ENCODE results near the gene PRB2. TPM values are rescaled to one million over a fixed set of nuclear protein-coding genes. Genes with fewer than 3 reads are reported as not detected.
"Not testable (repeated sequence)": the region's sequence is repeated elsewhere in the genome, so short reads cannot be mapped to it uniquely, and the experiment has no call there.

The PRB2 gene
- total and polyA plus RNA-seq, 4 donors: not detected

- H3K9me3 ChIP-seq (ENCODE audit: control insufficient read depth, low read length); H3K36me3 ChIP-seq (ENCODE audit: control insufficient read depth in 1 of 2, insufficient read depth in 2 of 2, low read length in 1 of 2); ATAC-seq (ENCODE audit: low FRiP score); intact Hi-C loops (cut with DNase I); H3K27ac ChIP-seq (ENCODE audit: low read depth in 1 of 2, low read length in 2 of 2); H3K4me1 ChIP-seq (ENCODE audit: control insufficient read depth in 1 of 2, insufficient read depth in 2 of 2, low read length in 2 of 2); H3K4me3 ChIP-seq (ENCODE audit: low read length in 2 of 2); H3K27me3 ChIP-seq (ENCODE audit: control insufficient read depth in 1 of 2, insufficient read depth in 2 of 2, low read length in 1 of 2); DNase-seq: not testable (repeated sequence)
- WGBS, 2 donors: 71 to 75% methylated on average over 3 of the region's 3 CpGs
These were observed 17.9 kb downstream of the PRB2 start for GRCh38 chr12:11377420-11377819.

GRCh38 chr12:11361151-11361550, 34.2 kb downstream of the PRB2 start:
- DNase-seq (no peak), ATAC-seq (ENCODE audit: low FRiP score) (no peak)
- H3K27me3 ChIP-seq (ENCODE audit: control insufficient read depth in 1 of 2, insufficient read depth in 2 of 2, low read length in 1 of 2): no peaks in the 10 kb centered on the region
- no peaks in the 10 kb centered on the region for H3K9me3 ChIP-seq (ENCODE audit: control insufficient read depth, low read length)
- no peak overlapping the region for H3K27ac ChIP-seq (ENCODE audit: low read depth in 1 of 2, low read length in 2 of 2)
- intact Hi-C loops (cut with DNase I): no loop called here
- no peaks in the 10 kb centered on the region for H3K36me3 ChIP-seq (ENCODE audit: control insufficient read depth in 1 of 2, insufficient read depth in 2 of 2, low read length in 1 of 2)
- H3K4me1 ChIP-seq (ENCODE audit: control insufficient read depth in 1 of 2, insufficient read depth in 2 of 2, low read length in 2 of 2): no peaks in the 10 kb centered on the region
- H3K4me3 ChIP-seq (ENCODE audit: low read length in 2 of 2): no peak overlapping the region

- ATAC-seq (ENCODE audit: low FRiP score); H3K27me3 ChIP-seq (ENCODE audit: control insufficient read depth in 1 of 2, insufficient read depth in 2 of 2, low read length in 1 of 2); H3K9me3 ChIP-seq (ENCODE audit: control insufficient read depth, low read length); H3K27ac ChIP-seq (ENCODE audit: low read depth in 1 of 2, low read length in 2 of 2); H3K36me3 ChIP-seq (ENCODE audit: control insufficient read depth in 1 of 2, insufficient read depth in 2 of 2, low read length in 1 of 2); H3K4me3 ChIP-seq (ENCODE audit: low read length in 2 of 2); DNase-seq; H3K4me1 ChIP-seq (ENCODE audit: control insufficient read depth in 1 of 2, insufficient read depth in 2 of 2, low read length in 2 of 2); intact Hi-C loops (cut with DNase I): not testable (repeated sequence)
- WGBS, 2 donors: 77 to 82% methylated on average over 1 of the region's 1 CpG
These were observed 35.0 kb downstream of the PRB2 start for GRCh38 chr12:11360205-11360883.

- not testable (repeated sequence) for H3K4me3 ChIP-seq (ENCODE audit: low read length in 2 of 2); H3K4me1 ChIP-seq (ENCODE audit: control insufficient read depth in 1 of 2, insufficient read depth in 2 of 2, low read length in 2 of 2); H3K9me3 ChIP-seq (ENCODE audit: control insufficient read depth, low read length); H3K36me3 ChIP-seq (ENCODE audit: control insufficient read depth in 1 of 2, insufficient read depth in 2 of 2, low read length in 1 of 2); H3K27ac ChIP-seq (ENCODE audit: low read depth in 1 of 2, low read length in 2 of 2); DNase-seq; ATAC-seq (ENCODE audit: low FRiP score); H3K27me3 ChIP-seq (ENCODE audit: control insufficient read depth in 1 of 2, insufficient read depth in 2 of 2, low read length in 1 of 2)
- WGBS, 2 donors: 75 to 81% methylated on average over 1 to 2 of the region's 2 CpGs
- intact Hi-C loops (cut with DNase I): loop anchor here in 1 of 2 donors (2.0 kb wide), 1 partner anchor 43 kb away; the partner anchor contains the start of gene PRB2
These were observed 43.6 kb downstream of the PRB2 start for GRCh38 chr12:11351736-11352135.

GRCh38 chr12:11348439-11348838, 46.9 kb downstream of the PRB2 start:
- Histone ChIP-seq H3K27ac (ENCODE audit: low read depth in 1 of 2, low read length in 2 of 2) (no peak overlapping the region), H3K4me3 (ENCODE audit: low read length in 2 of 2) (no peak overlapping the region), H3K36me3 (ENCODE audit: control insufficient read depth in 1 of 2, insufficient read depth in 2 of 2, low read length in 1 of 2) (no peaks in the 10 kb centered on the region), H3K27me3 (ENCODE audit: control insufficient read depth in 1 of 2, insufficient read depth in 2 of 2, low read length in 1 of 2) (no peaks in the 10 kb centered on the region), H3K9me3 (ENCODE audit: control insufficient read depth, low read length) (no peaks in the 10 kb centered on the region), H3K4me1 (ENCODE audit: control insufficient read depth in 1 of 2, insufficient read depth in 2 of 2, low read length in 2 of 2) (no peaks in the 10 kb centered on the region)
- ATAC-seq (ENCODE audit: low FRiP score) (no peak), DNase-seq (no peak)
- 87 to 91% methylated on average over 9 of the region's 9 CpGs for WGBS, 2 donors
- intact Hi-C loops (cut with DNase I): no loop called here

- no peaks in the 10 kb centered on the region for H3K27me3 ChIP-seq (ENCODE audit: control insufficient read depth in 1 of 2, insufficient read depth in 2 of 2, low read length in 1 of 2)
- DNase-seq (no peak), ATAC-seq (ENCODE audit: low FRiP score) (no peak)
- H3K9me3 ChIP-seq (ENCODE audit: control insufficient read depth, low read length): no peaks in the 10 kb centered on the region
- no peak overlapping the region for H3K27ac ChIP-seq (ENCODE audit: low read depth in 1 of 2, low read length in 2 of 2)
- H3K36me3 ChIP-seq (ENCODE audit: control insufficient read depth in 1 of 2, insufficient read depth in 2 of 2, low read length in 1 of 2): no peaks in the 10 kb centered on the region
- intact Hi-C loops (cut with DNase I): no loop called here
- no peak overlapping the region for H3K4me3 ChIP-seq (ENCODE audit: low read length in 2 of 2)
- no peaks in the 10 kb centered on the region for H3K4me1 ChIP-seq (ENCODE audit: control insufficient read depth in 1 of 2, insufficient read depth in 2 of 2, low read length in 2 of 2)
- WGBS, 2 donors: 79% methylated on average over 6 of the region's 6 CpGs
These were observed 47.6 kb downstream of the PRB2 start for GRCh38 chr12:11347810-11348209.

GRCh38 chr12:11344500-11344899, 50.9 kb downstream of the PRB2 start:
- Histone ChIP-seq H3K4me1 (ENCODE audit: control insufficient read depth in 1 of 2, insufficient read depth in 2 of 2, low read length in 2 of 2) (no peaks in the 10 kb centered on the region), H3K36me3 (ENCODE audit: control insufficient read depth in 1 of 2, insufficient read depth in 2 of 2, low read length in 1 of 2) (no peaks in the 10 kb centered on the region), H3K9me3 (ENCODE audit: control insufficient read depth, low read length) (no peaks in the 10 kb centered on the region), H3K27me3 (ENCODE audit: control insufficient read depth in 1 of 2, insufficient read depth in 2 of 2, low read length in 1 of 2) (no peaks in the 10 kb centered on the region), H3K4me3 (ENCODE audit: low read length in 2 of 2) (no peak overlapping the region), H3K27ac (ENCODE audit: low read depth in 1 of 2, low read length in 2 of 2) (no peak overlapping the region)
- intact Hi-C loops (cut with DNase I): no loop called here
- DNase-seq (no peak), ATAC-seq (ENCODE audit: low FRiP score) (no peak)
- WGBS, 2 donors: 66 to 74% methylated on average over 2 of the region's 2 CpGs

Other genes with a start within 250 kb of the PRB2 start
- gene SMIM10L1, start 224.4 kb downstream of the PRB2 start, total RNA-seq: 10 to 100 TPM in 1 of 2 donors, 1 to 10 TPM in 1; 9.9 to 12.5 TPM
- 10 to 100 TPM; 10.9 to 18.5 TPM for gene SMIM10L1, start 224.4 kb downstream of the PRB2 start, polyA plus RNA-seq
- gene TAS2R42, start 208.6 kb downstream of the PRB2 start, total RNA-seq: not detected
- not detected for gene TAS2R42, start 208.6 kb downstream of the PRB2 start, polyA plus RNA-seq
- not detected for gene PRB3, start 125.9 kb downstream of the PRB2 start, total RNA-seq
- gene PRB3, start 125.9 kb downstream of the PRB2 start, polyA plus RNA-seq: not detected
- not detected for gene PRB4, start 85.1 kb downstream of the PRB2 start, total RNA-seq
- gene PRB4, start 85.1 kb downstream of the PRB2 start, polyA plus RNA-seq: not detected